Testis (tissue), 3 donors: Measurements from ENCODE around the gene ALDH16A1. TPM values are rescaled to one million over a fixed set of nuclear protein-coding genes. Genes with fewer than 3 reads are reported as not detected.

ENCODE experiments used
- DNase-seq: peaks from one replicate; pipeline ENCODE4 v3.0.0-alpha.2; 2019
- H3K27ac ChIP-seq, 2 donors: fragments of 200-600 bp; sonication (generic); one replicate each; pipeline ENCODE4 v1.5.1; 2019
- H3K27me3 ChIP-seq: fragments of 200-600 bp; sonication (generic); one replicate; pipeline ENCODE4 v1.5.1; 2019
- H3K36me3 ChIP-seq: fragments of 200-600 bp; sonication (generic); one replicate; pipeline ENCODE4 v1.5.1; 2017; ENCODE audit warnings: low read depth; ENCODE audit errors: missing control alignments
- H3K4me1 ChIP-seq: fragments of 200-600 bp; sonication (generic); one replicate; pipeline ENCODE4 v1.5.1; 2019
- H3K4me3 ChIP-seq, 2 donors: fragments of 200-600 bp; sonication (generic); one replicate each; pipeline ENCODE4 v1.5.1; 2017 to 2019
- H3K9me3 ChIP-seq: fragments of 200-600 bp; sonication (generic); one replicate; pipeline ENCODE4 v1.5.1; 2017
- CTCF ChIP-seq, 3 experiments: fragments of 450-650 bp in 2 of 3; fragments of 200-600 bp in 1 of 3; sonication (generic) in 1 of 3; IDR thresholded peaks; one replicate each; pipeline ENCODE4 v1.5.1; 2016 to 2019; ENCODE audit warnings: antibody characterized with exemption in 3 of 3, mild to moderate bottlenecking in 2 of 3, moderate library complexity in 1 of 3
- POLR2A ChIP-seq: fragments of 450-650 bp; IDR thresholded peaks from one replicate; pipeline ENCODE4 v1.6.1; 2017; ENCODE audit warnings: antibody characterized with exemption, mild to moderate bottlenecking, moderate library complexity
- WGBS, 2 donors: methylation state at CpG; one replicate each; pipeline ENCODE4 v1.1.5; 2018; 5-methylcytosine and 5-hydroxymethylcytosine counted together
- intact Hi-C: fragments of 100-400 bp; cut with DNase I; formaldehyde crosslinking; loops from one replicate; pipeline ENCODE4 v1.15.1; 2023; ENCODE audit warnings: low total_unique reads
- polyA plus RNA-seq: library from polyadenylated mRNA; stranded (reverse); fragments of 350-450 nt; fragmentation: Illumina TruSeq; extraction: RNeasy Lipid Tissue Mini Kit (QIAGEN cat#74804); gene quantifications from one replicate; pipeline ENCODE4 v1.2.3, GENCODE V29; 2014; ENCODE audit warnings: low read depth, low replicate concordance; ENCODE audit not compliant: insufficient read depth
- total RNA-seq, 2 donors: library from RNA; depleted of rRNA; stranded (reverse); fragments of >200 nt; gene quantifications; one replicate each; pipeline ENCODE4 v1.2.3, GENCODE V29; 2016

The ALDH16A1 gene
- total and polyA plus RNA-seq, 3 donors from 2014 or later: 8.5 to 24.7 (median 22.4) TPM

GRCh38 chr19:49488046-49488862 is 35.2 kb downstream of the ALDH16A1 start:
- intact Hi-C loops: no loop called here
- Histone ChIP-seq H3K4me3 (peak overlapping the region; percentile 84 to 100), H3K4me1 (peaks cover 15% of the 10 kb centered on the region), H3K27ac (peak overlapping the region; percentile 76 to 92), H3K9me3 (no peaks in the 10 kb centered on the region), H3K36me3 (no peaks in the 10 kb centered on the region), H3K27me3 (no peaks in the 10 kb centered on the region)
- DNase-seq: no peak
- WGBS, 2 donors: 1 to 2% methylated on average over 17 to 26 of the region's 26 CpGs
- TF ChIP-seq CTCF (IDR thresholded peaks at IDR 0.05) (no peak), POLR2A (no peak)

- Histone ChIP-seq H3K36me3 (no peaks in the 10 kb centered on the region), H3K4me1 (peaks cover 15% of the 10 kb centered on the region), H3K4me3 (peak overlapping the region; percentile 84 to 100), H3K9me3 (no peaks in the 10 kb centered on the region), H3K27ac (peak overlapping the region; percentile 5 to 92), H3K27me3 (no peaks in the 10 kb centered on the region)
- TF ChIP-seq CTCF (IDR thresholded peaks at IDR 0.05) (no peak), POLR2A (no peak)
- no peak for DNase-seq
- 24 to 33% methylated on average over 14 to 15 of the region's 15 CpGs for WGBS, 2 donors
- intact Hi-C loops: no loop called here
Observed at GRCh38 chr19:49488863-49489537, 36.0 kb downstream of the ALDH16A1 start.

DNA sequence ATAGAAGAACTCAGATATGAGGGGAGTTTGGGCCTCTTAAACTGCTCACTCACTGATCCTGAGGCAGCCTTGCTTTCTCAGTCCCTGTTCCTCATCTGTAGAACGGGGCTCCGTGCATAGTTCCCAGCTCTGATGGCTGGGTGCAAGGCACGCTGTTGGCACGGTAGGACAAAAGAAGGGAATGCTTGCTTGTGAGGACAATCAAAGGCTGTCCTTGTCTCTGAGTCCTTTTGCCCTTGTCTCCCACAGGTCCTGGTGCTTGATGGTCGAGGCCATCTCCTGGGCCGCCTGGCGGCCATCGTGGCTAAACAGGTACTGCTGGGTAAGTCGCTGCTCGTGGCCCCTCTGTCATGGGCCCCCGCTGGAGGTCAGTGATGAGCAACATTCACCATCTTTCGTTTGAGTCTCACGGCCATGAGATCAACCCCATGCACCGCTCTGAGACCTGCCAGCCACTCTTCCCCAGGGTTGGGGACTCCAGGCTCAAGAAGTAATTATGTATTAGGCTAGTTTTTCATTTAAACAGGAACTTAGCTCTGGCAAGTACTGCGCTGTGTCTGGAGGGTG is 36.7 kb downstream of the ALDH16A1 start:
- Histone ChIP-seq H3K36me3 (no peaks in the 10 kb centered on the region), H3K4me3 (no peak overlapping the region), H3K4me1 (peaks cover 15% of the 10 kb centered on the region), H3K9me3 (no peaks in the 10 kb centered on the region), H3K27me3 (no peaks in the 10 kb centered on the region), H3K27ac (peak overlapping the region; percentile 5 to 92)
- TF ChIP-seq POLR2A: no peak
- peak in 1 of 3 experiments; percentile 2 for TF ChIP-seq CTCF (IDR thresholded peaks at IDR 0.05)
- intact Hi-C loops: no loop called here
- WGBS, 2 donors: 53 to 76% methylated on average over 15 of the region's 15 CpGs
- no peak for DNase-seq

DNA sequence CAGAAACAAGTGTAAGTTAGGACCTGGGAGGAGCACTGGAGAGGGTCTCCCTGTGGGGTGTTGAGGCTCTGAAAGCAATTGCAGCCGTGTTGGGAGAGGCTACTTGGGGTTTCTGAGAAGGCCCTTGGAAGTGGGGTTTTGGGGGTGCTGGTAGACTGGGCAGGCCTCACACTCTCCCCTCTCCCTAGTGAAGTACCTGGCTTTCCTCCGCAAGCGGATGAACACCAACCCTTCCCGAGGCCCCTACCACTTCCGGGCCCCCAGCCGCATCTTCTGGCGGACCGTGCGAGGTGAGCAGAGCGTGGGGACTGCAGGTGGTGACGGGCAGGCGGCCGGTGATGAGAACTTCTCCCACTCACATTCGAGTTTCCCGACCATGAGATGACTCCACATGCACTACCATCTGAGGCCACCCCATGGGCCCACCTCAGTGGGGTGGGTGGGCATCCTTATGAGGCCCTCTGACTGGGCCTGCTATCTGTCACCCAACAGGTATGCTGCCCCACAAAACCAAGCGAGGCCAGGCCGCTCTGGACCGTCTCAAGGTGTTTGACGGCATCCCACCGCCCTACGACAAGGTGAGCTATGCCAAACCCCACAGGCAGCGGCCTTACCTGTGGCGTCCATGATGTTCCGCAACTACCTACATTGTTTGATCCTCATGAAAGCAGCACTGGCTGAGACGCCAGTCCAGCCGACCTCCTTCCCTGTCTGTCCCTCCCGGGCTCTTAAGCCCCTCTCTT is 37.4 kb downstream of the ALDH16A1 start:
- intact Hi-C loops: no loop called here
- Histone ChIP-seq H3K36me3 (no peaks in the 10 kb centered on the region), H3K4me1 (peaks cover 15% of the 10 kb centered on the region), H3K27me3 (no peaks in the 10 kb centered on the region), H3K9me3 (no peaks in the 10 kb centered on the region), H3K27ac (peak overlapping the region in 1 of 2 donors; percentile 92), H3K4me3 (no peak overlapping the region)
- DNase-seq: no peak
- TF ChIP-seq POLR2A (no peak), CTCF (IDR thresholded peaks at IDR 0.05) (no peak)
- 80 to 86% methylated on average over 24 to 27 of the region's 27 CpGs for WGBS, 2 donors
